OCI-LY3 (cell line): ENCODE data around the gene AXIN1.

Experiments
- H2AFZ ChIP-seq: fragments of 200-600, 300-600 bp; shearing (Covaris generic); 2 replicates; pipeline ENCODE4 v1.6.0; 2014; ENCODE audit warnings: antibody characterized with exemption, low read depth, low read length
- H3K27ac ChIP-seq: fragments of 200-600, 300-600 bp; sonication (generic); 2 replicates; pipeline ENCODE4 v1.5.1; 2014; ENCODE audit warnings: mild to moderate bottlenecking, low read length, moderate library complexity, mixed read lengths
- H3K27me3 ChIP-seq: fragments of 200-600, 300-600 bp; sonication (generic); 2 replicates; pipeline ENCODE4 v1.6.1; 2014; ENCODE audit warnings: low read depth, low read length, mixed read lengths
- H3K36me3 ChIP-seq: fragments of 200-600, 300-600 bp; sonication (generic); replicated peaks from 2 replicates; pipeline ENCODE3; 2014; ENCODE audit warnings: low read depth, low read length, mixed read lengths
- H3K4me1 ChIP-seq: fragments of 300-600, 200-600 bp; sonication (generic); 2 replicates; pipeline ENCODE4 v1.6.1; 2014; ENCODE audit warnings: low read length, mixed read lengths
- H3K4me2 ChIP-seq: fragments of 200-600, 300-600 bp; sonication (generic); 2 replicates; pipeline ENCODE4 v1.6.1; 2014; ENCODE audit warnings: low read length, mixed read lengths
- H3K4me3 ChIP-seq: fragments of 300-600, 200-600 bp; sonication (generic); 2 replicates; pipeline ENCODE4 v1.5.1; 2014; ENCODE audit warnings: antibody characterized with exemption, mild to moderate bottlenecking, low read length, moderate library complexity
- H3K79me2 ChIP-seq: fragments of 300-600, 200-600 bp; shearing (Covaris generic); 2 replicates; pipeline ENCODE4 v1.6.1; 2014; ENCODE audit warnings: mild to moderate bottlenecking, low read length, mixed read lengths
- H3K9ac ChIP-seq: fragments of 300-600, 200-600 bp; shearing (Covaris generic); 2 replicates; pipeline ENCODE4 v1.6.0; 2014; ENCODE audit warnings: mild to moderate bottlenecking, low read length, moderate library complexity
- H3K9me3 ChIP-seq: fragments of 200-600, 300-600 bp; shearing (Covaris generic); 2 replicates; pipeline ENCODE4 v1.6.1; 2014; ENCODE audit warnings: low read length, mixed read lengths; ENCODE audit not compliant: insufficient read depth
- H4K20me1 ChIP-seq: fragments of 200-600, 300-600 bp; sonication (generic); 2 replicates; pipeline ENCODE4 v1.6.1; 2016; ENCODE audit warnings: low read length, mixed read lengths; ENCODE audit not compliant: insufficient read depth
- CTCF ChIP-seq: fragments of 200-600, 300-600 bp; sonication (generic); IDR thresholded peaks from 2 replicates; pipeline ENCODE4 v1.5.1; 2014; ENCODE audit warnings: antibody characterized with exemption, low read length, low read depth
- EZH2phosphoT487 ChIP-seq: fragments of 200-600 bp; shearing (Covaris generic); IDR thresholded peaks from 2 replicates; pipeline ENCODE4 v1.6.1; 2018; ENCODE audit warnings: antibody characterized with exemption, mixed run types, low read depth

Gene AXIN1

GRCh38 chr16:321532-321931 is 31.0 kb downstream of the AXIN1 start:
- Histone ChIP-seq H3K27me3 (no peaks in the 10 kb centered on the region), H3K79me2 (peaks cover 62% of the 10 kb centered on the region), H3K4me3 (no peak overlapping the region), H4K20me1 (peaks cover 56% of the 10 kb centered on the region), H3K9me3 (no peaks in the 10 kb centered on the region), H3K27ac (no peak overlapping the region), H3K4me1 (peaks cover 2% of the 10 kb centered on the region; the same call in 1 of the 2 replicates), H3K36me3 (no peaks in the 10 kb centered on the region), H3K9ac (no peak overlapping the region), H2AFZ (no peak overlapping the region), H3K4me2 (no peak overlapping the region)
- TF ChIP-seq CTCF (no peak), EZH2phosphoT487 (no peak)

DNA sequence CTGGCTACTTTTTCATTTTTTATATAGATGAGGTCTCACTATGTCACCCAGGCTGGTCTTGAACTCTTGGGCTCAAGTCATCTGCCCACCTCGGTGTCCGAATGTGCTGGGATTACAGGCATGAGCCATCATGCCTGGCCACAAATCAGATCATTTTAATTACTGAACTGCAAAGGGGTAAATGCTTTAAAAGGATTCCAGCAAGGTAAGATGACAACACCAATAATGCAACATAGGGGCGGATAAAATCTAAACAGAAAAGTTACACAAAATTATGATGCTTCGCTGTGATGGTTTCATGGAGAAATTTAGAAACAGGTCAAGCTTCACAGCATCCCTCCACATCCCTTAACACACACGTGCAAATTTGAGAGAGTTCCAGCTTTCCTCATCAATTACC is 32.3 kb downstream of the AXIN1 start:
- Histone ChIP-seq H3K27me3 (no peaks in the 10 kb centered on the region), H3K36me3 (no peaks in the 10 kb centered on the region), H4K20me1 (peaks cover 55% of the 10 kb centered on the region), H3K27ac (no peak overlapping the region), H3K9ac (no peak overlapping the region), H3K4me2 (no peak overlapping the region), H3K79me2 (peaks cover 63% of the 10 kb centered on the region), H3K9me3 (no peaks in the 10 kb centered on the region), H2AFZ (no peak overlapping the region), H3K4me3 (no peak overlapping the region), H3K4me1 (peaks cover 2% of the 10 kb centered on the region; the same call in 1 of the 2 replicates)
- TF ChIP-seq CTCF (no peak), EZH2phosphoT487 (no peak)

DNA sequence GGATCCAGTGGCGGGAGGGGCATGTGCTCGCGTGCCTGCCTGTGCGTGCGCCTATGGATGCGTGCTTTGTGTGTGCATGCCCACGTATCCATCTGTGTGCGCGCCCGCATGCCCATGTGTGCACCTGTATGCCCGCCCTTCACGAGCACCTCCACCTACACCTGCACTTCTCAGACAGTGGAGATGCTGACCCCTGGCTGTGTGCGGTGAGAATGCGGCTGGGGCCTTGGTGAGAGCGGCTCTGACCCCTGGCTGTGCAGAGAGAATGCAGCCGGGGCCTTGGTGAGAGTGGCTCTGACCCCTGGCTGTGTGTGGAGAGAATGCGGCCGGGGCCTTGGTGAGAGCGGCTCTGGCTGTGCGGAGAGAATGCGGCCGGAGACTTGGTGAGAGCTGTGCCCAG is 33.9 kb downstream of the AXIN1 start:
- TF ChIP-seq CTCF (peak; percentile 21; the same call in 1 of the 2 replicates), EZH2phosphoT487 (no peak)
- no peak overlapping the region for H3K4me3 ChIP-seq
- H3K9ac ChIP-seq: no peak overlapping the region
- no peaks in the 10 kb centered on the region for H3K27me3 ChIP-seq
- H3K9me3 ChIP-seq: no peaks in the 10 kb centered on the region
- H4K20me1 ChIP-seq: peaks cover 51% of the 10 kb centered on the region
- no peak overlapping the region for H2AFZ ChIP-seq
- H3K4me1 ChIP-seq: peaks cover under 1% of the 10 kb centered on the region; the same call in 1 of the 2 replicates
- no peaks in the 10 kb centered on the region for H3K36me3 ChIP-seq
- H3K79me2 ChIP-seq: peaks cover 48% of the 10 kb centered on the region
- no peak overlapping the region for H3K27ac ChIP-seq
- no peak overlapping the region for H3K4me2 ChIP-seq

DNA sequence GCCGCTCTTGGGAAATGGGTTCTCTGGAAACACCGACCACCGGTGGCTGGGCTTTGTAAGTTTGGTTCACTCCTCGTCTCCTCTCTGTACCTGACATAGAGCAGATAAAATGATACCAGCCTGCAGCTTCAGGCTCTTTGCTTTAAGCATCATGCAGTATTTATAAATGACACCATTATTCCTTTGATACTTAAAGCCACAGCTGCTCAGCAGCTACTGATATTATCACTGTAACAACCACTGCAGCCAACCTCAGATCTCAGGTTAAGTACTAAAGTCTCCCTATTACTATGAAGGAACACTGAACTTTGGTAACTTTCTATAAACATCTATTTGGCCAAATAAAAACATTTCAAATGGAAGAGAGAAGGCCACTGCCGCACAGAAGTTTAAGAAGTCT is 34.9 kb downstream of the AXIN1 start:
- no peak overlapping the region for H3K4me2 ChIP-seq
- no peaks in the 10 kb centered on the region for H3K4me1 ChIP-seq
- peaks cover 44% of the 10 kb centered on the region for H3K79me2 ChIP-seq
- no peak overlapping the region for H2AFZ ChIP-seq
- no peak overlapping the region for H3K27ac ChIP-seq
- no peaks in the 10 kb centered on the region for H3K9me3 ChIP-seq
- H3K27me3 ChIP-seq: no peaks in the 10 kb centered on the region
- H4K20me1 ChIP-seq: peaks cover 49% of the 10 kb centered on the region
- H3K9ac ChIP-seq: no peak overlapping the region
- no peak overlapping the region for H3K4me3 ChIP-seq
- H3K36me3 ChIP-seq: no peaks in the 10 kb centered on the region
- TF ChIP-seq EZH2phosphoT487: no peak
- TF ChIP-seq CTCF: no peak
